NCI-H2196 (cell line): ENCODE results near the gene DLG2.

Experiments
- DNase-seq: peaks from one replicate; lab custom pipeline; 2025; ENCODE audit not compliant: unreplicated experiment; lab: John Stamatoyannopoulos, UW

Gene DLG2

GRCh38 chr11:84924154-84924692, 702.9 kb downstream of the DLG2 start:
- DNase-seq = no peak

GRCh38 chr11:84923489-84923888, 703.7 kb downstream of the DLG2 start:
- no peak for DNase-seq

GRCh38 chr11:84922836-84923235, 704.3 kb downstream of the DLG2 start:
- no peak for DNase-seq

- DNase-seq = no peak
Observed at GRCh38 chr11:84922212-84922805, 704.8 kb downstream of the DLG2 start.

- no peak for DNase-seq
Observed at GRCh38 chr11:84914511-84914910, 712.6 kb downstream of the DLG2 start.

GRCh38 chr11:84909740-84910139, 717.4 kb downstream of the DLG2 start:
- no peak for DNase-seq

GRCh38 chr11:84906995-84907394, 720.1 kb downstream of the DLG2 start:
- no peak for DNase-seq

GRCh38 chr11:84905411-84905810, 721.7 kb downstream of the DLG2 start:
- DNase-seq = no peak

- DNase-seq = no peak
Observed at GRCh38 chr11:84902445-84902844, 724.7 kb downstream of the DLG2 start.

GRCh38 chr11:84901991-84902390, 725.2 kb downstream of the DLG2 start:
- DNase-seq = no peak

- DNase-seq = no peak
Observed at GRCh38 chr11:84899740-84900139, 727.4 kb downstream of the DLG2 start.

GRCh38 chr11:84899134-84899533, 728.0 kb downstream of the DLG2 start:
- no peak for DNase-seq

GRCh38 chr11:84894666-84895065, 732.5 kb downstream of the DLG2 start:
- DNase-seq = no peak

- no peak for DNase-seq
Observed at GRCh38 chr11:84890676-84891075, 736.5 kb downstream of the DLG2 start.

GRCh38 chr11:84889556-84889955, 737.6 kb downstream of the DLG2 start:
- DNase-seq = no peak

- DNase-seq = no peak
Observed at GRCh38 chr11:84887055-84887629, 740.0 kb downstream of the DLG2 start.

- no peak for DNase-seq
Observed at GRCh38 chr11:84886344-84886743, 740.8 kb downstream of the DLG2 start.

- DNase-seq = no peak
Observed at GRCh38 chr11:84884836-84885235, 742.3 kb downstream of the DLG2 start.

GRCh38 chr11:84882056-84882455, 745.1 kb downstream of the DLG2 start:
- DNase-seq = no peak

- DNase-seq = no peak
Observed at GRCh38 chr11:84871116-84871515, 756.0 kb downstream of the DLG2 start.

GRCh38 chr11:84870486-84870885, 756.7 kb downstream of the DLG2 start:
- DNase-seq = no peak

GRCh38 chr11:84866922-84867321, 760.2 kb downstream of the DLG2 start:
- DNase-seq = no peak
